GM19193 (cell line): ENCODE data around the gene PWWP2A.

ENCODE experiments used
- POLR2A ChIP-seq: IDR thresholded peaks from 4 replicates; pipeline ENCODE4 v1.6.1; 2011; ENCODE audit not compliant: insufficient read depth, insufficient read length; ENCODE audit errors: extremely low read depth

PWWP2A gene, protein sequence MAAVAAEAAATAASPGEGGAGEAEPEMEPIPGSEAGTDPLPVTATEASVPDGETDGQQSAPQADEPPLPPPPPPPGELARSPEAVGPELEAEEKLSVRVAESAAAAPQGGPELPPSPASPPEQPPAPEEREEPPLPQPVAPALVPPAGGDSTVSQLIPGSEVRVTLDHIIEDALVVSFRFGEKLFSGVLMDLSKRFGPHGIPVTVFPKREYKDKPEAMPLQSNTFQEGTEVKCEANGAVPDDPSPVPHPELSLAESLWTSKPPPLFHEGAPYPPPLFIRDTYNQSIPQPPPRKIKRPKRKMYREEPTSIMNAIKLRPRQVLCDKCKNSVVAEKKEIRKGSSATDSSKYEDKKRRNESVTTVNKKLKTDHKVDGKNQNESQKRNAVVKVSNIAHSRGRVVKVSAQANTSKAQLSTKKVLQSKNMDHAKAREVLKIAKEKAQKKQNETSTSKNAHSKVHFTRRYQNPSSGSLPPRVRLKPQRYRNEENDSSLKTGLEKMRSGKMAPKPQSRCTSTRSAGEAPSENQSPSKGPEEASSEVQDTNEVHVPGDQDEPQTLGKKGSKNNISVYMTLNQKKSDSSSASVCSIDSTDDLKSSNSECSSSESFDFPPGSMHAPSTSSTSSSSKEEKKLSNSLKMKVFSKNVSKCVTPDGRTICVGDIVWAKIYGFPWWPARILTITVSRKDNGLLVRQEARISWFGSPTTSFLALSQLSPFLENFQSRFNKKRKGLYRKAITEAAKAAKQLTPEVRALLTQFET

DNA sequence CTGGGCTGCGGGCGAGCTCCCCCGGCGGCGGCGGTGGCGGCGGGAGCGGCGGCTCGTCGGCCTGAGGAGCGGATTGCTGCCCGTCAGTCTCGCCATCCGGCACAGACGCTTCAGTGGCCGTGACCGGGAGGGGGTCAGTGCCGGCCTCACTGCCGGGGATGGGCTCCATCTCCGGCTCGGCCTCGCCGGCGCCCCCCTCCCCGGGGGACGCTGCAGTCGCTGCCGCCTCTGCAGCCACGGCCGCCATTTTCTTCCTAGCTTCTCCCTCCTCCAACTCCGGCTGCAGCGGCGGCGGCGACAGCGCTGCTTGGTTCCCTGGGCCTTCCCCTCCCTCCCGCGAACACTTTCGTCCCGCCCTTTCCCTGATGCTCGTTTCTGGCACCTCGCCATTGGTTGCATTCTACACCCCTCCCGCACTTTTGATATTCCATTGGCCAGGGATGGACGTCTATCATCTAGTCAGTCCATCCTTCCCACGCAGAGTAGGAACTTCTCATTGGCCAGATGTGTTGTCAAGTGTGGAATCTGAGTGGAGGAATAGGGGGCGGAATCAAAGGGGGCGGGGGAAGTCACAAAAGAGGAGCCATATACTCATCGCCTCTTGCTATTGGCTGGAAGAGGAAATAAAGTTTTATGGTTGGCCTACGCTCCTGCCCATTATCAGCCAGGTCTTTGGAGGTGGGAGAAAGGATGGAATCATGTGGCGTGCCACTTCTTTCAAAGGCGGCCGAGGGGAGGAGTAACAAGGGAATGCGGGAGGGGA, at the start of gene PWWP2A:
Gene PWWP2A (minus strand): TSS at position 309 of the 763 bp plus-strand sequence. CDS start 62 bp downstream, at position 247.
- TF ChIP-seq POLR2A = peak; percentile 88

DNA sequence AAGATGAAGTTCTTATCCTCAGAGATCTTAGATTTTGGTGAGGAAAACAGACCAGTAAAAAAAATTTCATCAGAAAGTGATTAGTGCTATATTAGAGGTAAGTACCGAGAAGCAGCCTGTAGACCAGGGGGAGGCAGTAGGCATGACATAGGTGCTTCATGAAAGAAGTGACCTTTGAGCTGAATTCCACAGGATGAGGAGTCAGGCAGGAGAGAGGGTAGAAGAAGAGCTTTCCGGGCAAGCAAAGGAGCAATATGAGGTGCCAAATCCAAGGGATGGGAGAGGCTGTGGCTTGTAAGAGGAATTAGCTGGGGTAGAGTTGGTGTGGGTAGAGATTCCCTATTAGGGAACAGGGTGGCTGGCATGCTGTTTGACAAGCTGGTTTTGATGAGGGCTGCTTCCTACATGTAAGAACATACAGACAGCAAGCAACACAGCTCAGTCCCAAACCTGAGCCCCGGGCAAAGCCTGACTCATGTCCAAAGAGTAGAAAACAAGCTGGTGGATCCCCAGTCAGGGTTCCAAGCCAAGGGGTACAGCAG, 48.4 kb upstream of the PWWP2A start:
- no peak for TF ChIP-seq POLR2A

DNA sequence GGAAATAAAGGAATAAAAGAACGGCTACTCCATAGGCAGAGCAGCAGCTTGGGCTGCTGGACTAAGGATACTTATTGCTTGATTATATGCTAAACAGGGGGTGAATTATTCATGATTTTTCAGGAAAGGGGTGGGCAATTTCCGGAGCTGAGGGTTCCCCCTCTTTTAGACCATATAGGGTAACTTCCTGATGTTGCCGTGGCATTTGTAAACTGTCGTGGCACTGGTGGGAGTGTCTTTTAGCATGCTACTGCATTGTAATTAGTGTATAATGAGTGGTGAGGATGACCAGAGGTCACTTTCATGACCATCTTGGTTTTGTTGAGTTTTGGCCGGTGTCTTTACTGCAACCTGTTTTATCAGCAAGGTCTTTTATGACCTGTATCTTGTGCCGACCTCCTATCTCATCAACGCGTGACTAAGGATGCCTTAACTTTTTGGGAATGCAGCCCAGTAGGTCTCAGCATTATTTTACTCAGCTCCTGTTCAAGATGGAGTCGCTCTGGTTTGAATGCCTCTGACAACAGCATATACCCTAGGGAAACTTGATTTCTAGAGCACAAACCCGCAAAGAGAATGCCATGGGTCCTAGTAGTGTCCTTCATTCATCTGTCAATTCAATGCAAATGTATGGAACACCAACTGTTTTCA, 47.8 kb upstream of the PWWP2A start:
- no peak for TF ChIP-seq POLR2A

DNA sequence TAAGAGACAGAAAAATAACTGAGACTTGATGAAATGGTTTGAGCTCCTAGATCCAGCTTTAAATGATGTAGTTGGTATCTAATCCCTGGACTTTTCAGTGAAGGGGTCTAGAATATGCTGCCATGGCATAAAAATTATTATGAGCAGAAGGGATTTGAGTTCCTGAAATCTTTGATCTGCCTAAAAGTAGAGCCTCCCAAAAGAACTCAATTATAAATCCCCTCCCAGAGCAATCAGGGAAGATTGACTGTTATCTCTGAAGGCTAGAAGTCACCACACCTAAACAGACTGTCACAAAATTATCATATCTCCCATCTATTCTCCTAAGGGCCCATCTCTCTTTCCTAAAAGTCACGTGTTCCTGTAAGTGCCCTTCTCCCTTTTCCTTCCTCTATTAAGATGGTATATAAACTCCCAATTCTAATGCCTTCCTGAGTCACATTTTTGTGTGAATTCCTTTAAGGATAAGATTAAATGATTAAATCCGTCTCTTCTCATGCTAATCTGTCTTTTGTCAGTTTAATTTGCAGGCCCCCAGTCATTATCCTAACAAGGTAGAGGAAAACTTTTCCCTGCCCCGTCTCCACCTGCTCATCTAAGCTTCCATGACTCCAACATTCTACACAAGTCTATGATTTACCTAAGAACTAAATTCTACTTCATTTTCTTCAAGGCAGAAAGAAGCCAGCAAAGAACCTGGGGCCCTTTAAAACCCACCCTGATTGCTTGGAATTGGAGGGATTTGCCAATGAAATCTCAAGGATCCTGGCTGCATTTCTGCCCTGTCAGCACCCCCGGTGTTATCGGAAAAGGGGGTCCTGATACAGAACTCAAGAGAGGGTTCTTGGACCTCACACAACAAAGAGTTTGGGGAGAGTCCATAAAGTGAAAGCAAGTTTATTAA, 47.1 kb upstream of the PWWP2A start:
- TF ChIP-seq POLR2A = no peak

DNA sequence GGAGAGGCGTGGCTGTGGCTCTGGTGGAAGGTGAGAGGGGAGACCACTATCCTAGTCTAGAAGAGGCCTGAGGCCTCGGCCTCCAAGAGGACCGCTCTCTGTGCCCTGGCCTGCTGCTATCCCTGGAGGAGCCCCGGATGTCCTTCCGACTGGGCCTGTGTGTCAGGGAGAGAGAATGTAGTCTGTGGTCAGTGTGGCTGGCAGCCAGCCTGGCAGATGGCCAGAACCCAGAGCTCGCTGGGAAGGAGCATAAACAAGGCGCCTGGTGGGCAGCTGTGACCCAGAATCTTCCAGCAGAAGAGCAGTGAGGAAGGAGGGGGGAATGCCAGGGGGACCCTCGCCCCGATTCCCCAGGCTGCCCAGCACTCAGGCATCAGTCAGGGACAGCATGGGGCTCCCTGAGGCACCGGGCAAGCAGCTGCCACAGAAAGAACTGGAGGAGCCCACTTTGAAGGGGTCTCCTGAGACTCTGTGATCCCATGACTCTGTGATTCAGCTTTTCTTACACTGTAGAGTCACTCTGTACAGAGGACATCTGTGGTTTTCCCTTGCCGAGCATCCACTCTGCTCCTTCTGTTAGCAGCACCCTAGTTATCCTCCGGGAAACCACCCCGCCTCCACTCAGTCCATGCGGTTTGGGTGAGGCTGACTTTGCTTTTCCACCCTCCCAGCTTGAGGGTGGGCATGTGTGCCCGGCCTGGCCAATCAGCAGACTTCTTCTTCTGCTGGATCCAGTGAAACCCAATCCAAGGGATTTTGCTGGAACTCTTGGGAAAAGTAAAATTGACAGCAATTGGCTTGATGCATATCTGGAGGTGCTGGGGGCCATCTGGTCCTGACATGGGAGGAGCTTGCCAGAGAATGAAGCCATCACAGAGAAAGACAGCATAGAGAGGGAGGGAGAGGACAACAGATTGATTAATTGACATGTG, 46.2 kb upstream of the PWWP2A start:
- TF ChIP-seq POLR2A = no peak

DNA sequence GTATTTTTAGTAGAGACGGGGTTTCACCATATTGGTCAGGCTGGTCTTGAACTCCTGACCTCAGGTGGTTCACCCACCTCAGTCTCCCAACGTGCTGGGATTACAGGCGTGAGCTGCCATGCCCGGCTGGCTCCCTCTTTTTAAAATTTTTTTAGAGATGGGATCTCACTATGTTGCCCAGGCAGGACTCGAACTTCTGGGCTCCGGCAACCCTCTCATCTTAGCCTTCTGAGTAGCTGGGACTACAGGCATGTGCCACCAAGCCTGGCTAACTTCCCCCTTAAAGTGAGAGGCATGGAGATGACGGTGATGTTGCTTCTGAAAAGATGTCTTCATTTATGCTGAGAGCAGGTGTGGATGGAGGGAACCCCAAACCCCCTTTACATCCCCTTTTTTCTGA, 43.7 kb upstream of the PWWP2A start:
- TF ChIP-seq POLR2A = no peak

DNA sequence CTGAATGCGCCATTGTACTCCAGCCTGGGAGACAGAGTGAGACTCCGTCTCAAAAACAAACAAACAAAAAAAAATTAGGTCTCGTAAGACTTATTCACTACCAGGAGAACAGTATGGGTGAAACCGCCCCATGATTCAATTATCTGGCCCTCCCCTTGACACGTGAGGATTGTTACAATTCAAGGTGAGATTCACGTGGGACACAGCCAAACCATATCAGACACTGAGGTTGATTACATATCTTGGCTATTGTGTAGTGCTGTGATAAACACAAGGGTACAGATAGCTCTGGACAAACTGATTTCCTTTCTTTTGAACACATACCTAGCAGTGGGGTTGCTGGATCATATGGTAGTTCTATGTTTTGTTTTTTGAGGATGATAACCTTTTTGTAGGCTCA, 42.4 kb upstream of the PWWP2A start:
- TF ChIP-seq POLR2A = no peak

DNA sequence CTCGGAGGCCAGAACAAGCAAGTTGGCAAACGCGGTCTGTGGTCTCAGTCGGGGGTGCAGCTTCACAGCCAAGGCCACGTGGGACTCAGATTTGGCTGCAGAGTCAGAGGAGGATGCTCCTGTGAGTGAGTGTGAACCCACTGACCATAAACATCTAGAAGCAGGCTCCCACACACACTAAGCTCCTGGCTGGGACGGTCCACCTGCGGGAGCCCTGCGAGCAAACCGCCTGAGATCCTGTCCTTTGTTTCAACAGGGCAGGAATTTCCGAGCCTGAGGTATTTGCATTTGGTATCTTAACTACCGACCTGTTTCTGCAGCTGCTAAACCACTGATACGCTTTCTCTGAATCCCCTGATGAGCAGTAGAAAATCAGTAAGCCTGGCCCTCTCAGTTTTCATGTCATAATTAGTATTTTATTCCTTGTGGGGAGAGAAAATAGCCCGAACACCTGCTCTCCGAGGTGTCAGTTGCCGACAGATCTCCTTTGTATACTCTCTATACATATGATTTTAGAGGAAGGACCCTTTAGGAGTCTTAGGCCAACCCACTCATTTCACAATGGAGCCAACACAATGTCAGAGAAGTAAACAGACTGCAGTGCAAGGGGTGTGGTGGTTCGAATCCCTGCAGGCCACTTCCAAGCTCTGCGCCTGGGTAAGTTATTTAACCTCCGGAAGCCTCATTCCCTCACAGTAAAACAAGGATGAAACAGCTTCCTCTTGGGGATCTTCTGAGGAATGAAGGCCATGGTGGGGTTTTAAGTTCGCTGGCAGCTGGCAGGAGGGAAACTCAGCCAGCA, 40.9 kb upstream of the PWWP2A start:
- TF ChIP-seq POLR2A = no peak

DNA sequence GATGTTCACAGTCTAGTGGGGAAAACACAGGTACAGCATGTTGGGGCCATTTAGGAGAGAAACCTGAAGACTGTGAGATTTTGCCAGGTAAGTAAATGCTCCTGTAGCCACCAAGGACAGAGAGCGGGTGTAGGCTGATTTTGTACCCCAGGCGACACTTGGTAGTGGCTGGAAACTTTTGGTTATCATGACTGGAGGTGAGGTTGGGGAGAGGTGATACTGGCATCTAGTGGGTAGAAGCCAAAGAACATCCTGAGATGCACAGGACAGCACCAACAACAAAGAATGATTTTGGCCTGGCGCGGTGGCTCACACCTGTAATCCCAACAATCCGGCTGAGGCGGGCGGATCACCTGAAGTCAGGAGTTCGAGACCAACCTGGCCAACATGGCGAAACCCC, 38.8 kb upstream of the PWWP2A start:
- TF ChIP-seq POLR2A = no peak

DNA sequence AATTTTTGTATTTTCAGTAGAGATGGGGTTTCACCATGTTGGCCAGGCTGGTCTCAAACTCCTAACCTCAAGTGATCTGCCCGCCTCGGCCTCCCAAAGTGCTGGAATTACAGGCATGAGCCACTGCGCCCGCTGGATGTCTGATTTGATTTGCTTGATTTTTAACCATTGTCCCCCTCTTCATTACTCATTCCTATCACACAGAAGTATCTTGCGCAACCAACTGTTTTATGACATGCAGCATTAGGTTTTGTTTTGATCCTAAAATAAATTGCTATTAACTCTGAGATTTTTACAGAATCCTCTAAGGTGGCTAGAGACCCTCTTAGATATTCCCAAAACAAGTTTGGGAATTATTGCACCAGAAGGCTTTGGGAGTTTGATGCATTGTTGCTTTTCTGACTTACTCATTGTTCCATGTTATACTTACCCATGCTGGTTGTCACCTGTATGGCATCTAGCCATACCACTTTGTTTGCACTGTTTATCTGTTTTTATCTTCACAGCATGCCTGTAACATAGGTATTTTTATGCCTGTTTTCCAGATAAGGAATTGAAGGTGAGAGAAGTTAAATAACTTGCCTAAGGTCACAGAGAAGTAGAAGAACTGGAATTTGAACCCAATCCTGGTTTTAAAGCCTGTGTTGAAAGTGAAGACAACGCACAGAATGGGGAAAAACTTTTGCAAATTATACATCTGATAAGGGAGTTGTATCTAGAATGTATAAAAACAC, 35.9 kb upstream of the PWWP2A start:
- TF ChIP-seq POLR2A = no peak

DNA sequence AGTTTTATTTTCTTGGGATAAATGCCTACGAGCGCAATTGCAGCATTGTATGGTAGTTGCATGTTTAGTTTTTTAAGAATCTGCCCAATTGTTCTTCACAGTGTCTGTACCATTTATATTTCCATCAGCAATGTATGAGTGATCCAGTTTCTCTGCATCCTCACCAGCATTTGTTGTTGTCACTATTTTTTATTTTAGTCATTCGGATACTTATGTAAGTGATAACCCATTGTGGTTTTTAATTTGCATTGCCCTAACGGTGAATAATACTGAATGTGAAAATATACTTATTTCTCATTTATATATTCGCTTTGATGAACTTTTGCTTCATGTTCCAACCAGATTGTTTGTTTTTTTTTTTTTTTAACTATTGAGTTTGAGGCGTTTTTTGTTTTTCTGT, 33.7 kb upstream of the PWWP2A start:
- no peak for TF ChIP-seq POLR2A

DNA sequence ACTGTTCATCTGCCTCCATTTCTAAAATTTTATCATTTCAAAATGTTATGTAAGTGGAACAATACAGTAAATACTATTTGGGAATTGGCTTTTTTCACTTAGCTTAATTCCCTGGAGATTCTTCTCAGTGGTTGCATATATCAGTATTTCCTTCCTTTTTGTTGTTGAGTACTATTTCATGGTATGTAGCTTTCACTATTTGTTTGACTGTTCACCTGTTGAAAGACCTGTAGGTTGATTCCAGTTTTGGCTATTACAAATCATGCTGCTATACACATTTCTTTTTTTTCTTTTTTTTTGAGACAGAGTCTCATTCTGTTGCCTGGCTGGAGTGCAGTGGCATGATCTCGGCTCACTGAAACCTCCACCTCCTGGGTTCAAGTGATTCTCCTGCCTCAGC, 33.0 kb upstream of the PWWP2A start:
- TF ChIP-seq POLR2A = no peak

DNA sequence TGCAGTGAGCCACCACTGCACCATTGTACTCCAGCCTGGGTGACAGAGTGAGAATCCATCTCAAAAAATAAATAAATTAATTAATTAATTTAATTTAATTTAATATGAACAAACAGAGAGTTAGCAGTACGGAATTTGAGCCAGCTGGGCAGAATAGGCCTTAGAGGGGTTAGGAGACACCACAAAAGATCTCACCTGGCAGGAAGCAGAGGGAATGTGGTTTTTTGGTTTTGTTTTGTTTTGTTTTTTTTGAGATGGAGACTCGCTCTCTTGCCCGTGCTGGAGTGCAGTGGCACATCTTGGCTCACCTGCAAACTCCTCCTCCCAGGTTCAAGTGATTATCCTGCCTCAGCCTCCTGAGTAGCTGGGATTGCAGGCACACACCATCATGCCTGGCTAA, 31.8 kb upstream of the PWWP2A start:
- TF ChIP-seq POLR2A = no peak
